Breast epithelium (tissue), 4 donors: ENCODE data around the gene TEAD1. TPM values are rescaled to one million over a fixed set of nuclear protein-coding genes. Genes with fewer than 3 reads are reported as not detected.

Experiments
- DNase-seq, 2 donors: peaks; one replicate each; pipeline ENCODE4 v3.0.0-alpha.2; 2019; ENCODE audit warnings: low spot score in 2 of 2
- H3K27ac ChIP-seq, 2 donors: fragments of 200-600 bp; sonication (generic) in 1 of 2; one replicate each; pipeline ENCODE4 v1.5.1; 2016 to 2019; ENCODE audit warnings: mild to moderate bottlenecking in 1 of 2
- H3K27me3 ChIP-seq, 2 donors: fragments of 200-600 bp; sonication (generic) in 1 of 2; one replicate each; pipeline versions ENCODE4 v1.5.1 to v1.6.0; 2017 to 2019; ENCODE audit warnings: control low read depth in 1 of 2, mild to moderate bottlenecking in 1 of 2
- H3K36me3 ChIP-seq: fragments of 200-600 bp; one replicate; pipeline ENCODE4 v1.5.1; 2019
- H3K4me1 ChIP-seq, 2 donors: fragments of 200-600 bp; sonication (generic); one replicate each; pipeline ENCODE4 v1.5.1; 2016 to 2019; ENCODE audit warnings: control low read depth in 1 of 2
- H3K4me3 ChIP-seq, 3 donors: fragments of 200-600 bp; sonication (generic); 1 replicate in 2 of 3; 2 replicates in 1 of 3; pipeline ENCODE4 v1.5.1; 2016 to 2019; ENCODE audit warnings: mild to moderate bottlenecking in 3 of 3, moderate library complexity in 2 of 3
- H3K9me3 ChIP-seq, 2 donors: fragments of 200-600 bp; sonication (generic) in 1 of 2; one replicate each; pipeline ENCODE4 v1.5.1; 2016 to 2019; ENCODE audit warnings: control low read depth in 1 of 2
- CTCF ChIP-seq, 3 donors: fragments of 450-650 bp; IDR thresholded peaks; one replicate each; pipeline ENCODE4 v1.5.1; 2016 to 2017; ENCODE audit warnings: antibody characterized with exemption in 3 of 3, mild to moderate bottlenecking in 3 of 3, moderate library complexity in 3 of 3
- POLR2A ChIP-seq: fragments of 450-650 bp; IDR thresholded peaks from one replicate; pipeline ENCODE4 v1.6.1; 2016; ENCODE audit warnings: antibody characterized with exemption, mild to moderate bottlenecking, moderate library complexity
- POLR2AphosphoS5 ChIP-seq, 3 donors: sonication (generic); formaldehyde crosslinking; IDR thresholded peaks; one replicate each; pipeline ENCODE4 v1.6.1; 2017; ENCODE audit warnings: antibody characterized with exemption in 3 of 3
- intact Hi-C: fragments of 100-400 bp; cut with DNase I; formaldehyde crosslinking; loops from one replicate; pipeline ENCODE4 v1.15.1; 2023; ENCODE audit warnings: low total_unique reads
- total RNA-seq, 3 donors: library from RNA; depleted of rRNA; stranded (reverse); fragments of >200 nt; gene quantifications; one replicate each; pipeline ENCODE4 v1.1.0, GENCODE V29; 2016

The TEAD1 gene
- total RNA-seq, 3 donors from 2014 or later = 67.8 to 110 (median 80.1) TPM

GRCh38 chr11:12901874-12902481 lies 227.8 kb downstream of the TEAD1 start:
- intact Hi-C loops = no loop called here
- Histone ChIP-seq H3K27me3 (no peaks in the 10 kb centered on the region), H3K4me3 (no peak overlapping the region), H3K36me3 (no peaks in the 10 kb centered on the region), H3K9me3 (no peaks in the 10 kb centered on the region), H3K4me1 (peaks cover 0 to 7% of the 10 kb centered on the region in 2 donors), H3K27ac (no peak overlapping the region)
- no peak for TF ChIP-seq CTCF (IDR thresholded peaks at IDR 0.05)
- TF ChIP-seq POLR2A = no peak
- TF ChIP-seq POLR2AphosphoS5 (IDR thresholded peaks at IDR 0.05) = no peak
- DNase-seq = no peak

GRCh38 chr11:12902791-12903486 lies 228.7 kb downstream of the TEAD1 start:
- Histone ChIP-seq H3K27ac (no peak overlapping the region), H3K9me3 (no peaks in the 10 kb centered on the region), H3K36me3 (no peaks in the 10 kb centered on the region), H3K27me3 (no peaks in the 10 kb centered on the region), H3K4me1 (no peaks in the 10 kb centered on the region), H3K4me3 (no peak overlapping the region)
- TF ChIP-seq POLR2A (no peak), POLR2AphosphoS5 (IDR thresholded peaks at IDR 0.05) (no peak), CTCF (IDR thresholded peaks at IDR 0.05) (no peak)
- intact Hi-C loops = no loop called here
- DNase-seq = no peak

GRCh38 chr11:12905435-12905834 lies 231.2 kb downstream of the TEAD1 start:
- Histone ChIP-seq H3K36me3 (no peaks in the 10 kb centered on the region), H3K27me3 (no peaks in the 10 kb centered on the region), H3K4me3 (no peak overlapping the region), H3K4me1 (no peaks in the 10 kb centered on the region), H3K9me3 (no peaks in the 10 kb centered on the region), H3K27ac (no peak overlapping the region)
- no peak for DNase-seq
- intact Hi-C loops = no loop called here
- no peak for TF ChIP-seq CTCF (IDR thresholded peaks at IDR 0.05)
- TF ChIP-seq POLR2A = no peak
- TF ChIP-seq POLR2AphosphoS5 (IDR thresholded peaks at IDR 0.05) = no peak

- intact Hi-C loops = no loop called here
Observed at GRCh38 chr11:12906501-12906900, 232.3 kb downstream of the TEAD1 start.

More at GRCh38 chr11:12906501-12906900, 232.3 kb downstream of the TEAD1 start:
- H3K4me3 ChIP-seq = no peak overlapping the region
- H3K9me3 ChIP-seq = no peaks in the 10 kb centered on the region
- no peak for DNase-seq
- TF ChIP-seq POLR2A = no peak
- no peak for TF ChIP-seq POLR2AphosphoS5 (IDR thresholded peaks at IDR 0.05)
- TF ChIP-seq CTCF (IDR thresholded peaks at IDR 0.05) = no peak
- H3K27ac ChIP-seq = no peak overlapping the region
- no peaks in the 10 kb centered on the region for H3K36me3 ChIP-seq
- no peaks in the 10 kb centered on the region for H3K27me3 ChIP-seq
- no peaks in the 10 kb centered on the region for H3K4me1 ChIP-seq
